H9 (cell line): Measurements from ENCODE around the gene CAPN8. TPM values are rescaled to one million over a fixed set of nuclear protein-coding genes. Genes with fewer than 3 reads are reported as not detected.

Experiments
- DNase-seq: peaks from one replicate; pipeline ENCODE4 v3.0.0-alpha.2; 2017
- H2AFZ ChIP-seq: one replicate; pipeline ENCODE4 v1.6.1; 2013; ENCODE audit warnings: mild to moderate bottlenecking, low read length, control low read depth, moderate library complexity
- H2AK5ac ChIP-seq: 2 replicates; pipeline ENCODE4 v1.6.1; 2013; ENCODE audit warnings: low read length, control low read depth, mixed read lengths; ENCODE audit not compliant: insufficient read length
- H2BK120ac ChIP-seq: one replicate; pipeline ENCODE4 v1.6.1; 2013; ENCODE audit warnings: low read depth, mild to moderate bottlenecking, low read length, control low read depth, inconsistent platforms; ENCODE audit not compliant: poor library complexity, severe bottlenecking
- H2BK12ac ChIP-seq: 2 replicates; pipeline ENCODE4 v1.6.1; 2013; ENCODE audit warnings: low read length, control low read depth, mixed read lengths, low read depth; ENCODE audit not compliant: insufficient read length
- H2BK15ac ChIP-seq: 2 replicates; pipeline ENCODE4 v1.6.1; 2013; ENCODE audit warnings: low read depth, low read length, control low read depth
- H2BK20ac ChIP-seq: one replicate; pipeline ENCODE4 v1.6.1; 2013; ENCODE audit warnings: low read depth, mild to moderate bottlenecking, low read length, control low read depth, inconsistent platforms; ENCODE audit not compliant: poor library complexity, severe bottlenecking
- H2BK5ac ChIP-seq: 2 replicates; pipeline ENCODE4 v1.6.1; 2013; ENCODE audit warnings: low read length, control low read depth, mixed read lengths; ENCODE audit not compliant: insufficient read length
- H3K14ac ChIP-seq: 2 replicates; pipeline ENCODE4 v1.6.1; 2013; ENCODE audit warnings: low read length, control low read depth; ENCODE audit not compliant: insufficient read depth
- H3K18ac ChIP-seq: 2 replicates; pipeline ENCODE4 v1.6.1; 2013; ENCODE audit warnings: low read depth, mild to moderate bottlenecking, mixed read lengths, low read length, control low read depth; ENCODE audit not compliant: insufficient read length
- H3K23ac ChIP-seq: 2 replicates; pipeline ENCODE4 v1.6.1; 2013; ENCODE audit warnings: low read length, control low read depth, mixed read lengths, low read depth; ENCODE audit not compliant: insufficient read length
- H3K23me2 ChIP-seq: 2 replicates; pipeline ENCODE4 v1.6.1; 2013; ENCODE audit warnings: low read depth, mild to moderate bottlenecking, mixed read lengths, low read length, control low read depth; ENCODE audit not compliant: insufficient read length, poor library complexity, severe bottlenecking
- H3K27ac ChIP-seq: 2 replicates; pipeline ENCODE4 v1.5.1; 2013; ENCODE audit warnings: low read length, control low read depth, mixed read lengths, low read depth; ENCODE audit not compliant: insufficient read length
- H3K27me3 ChIP-seq: 2 replicates; pipeline ENCODE4 v1.6.1; 2013; ENCODE audit warnings: low read length, control low read depth, inconsistent platforms; ENCODE audit not compliant: insufficient read depth
- H3K4ac ChIP-seq: 2 replicates; pipeline ENCODE4 v1.6.1; 2013; ENCODE audit warnings: low read depth, mild to moderate bottlenecking, control low read depth, inconsistent platforms, low read length, moderate library complexity
- H3K4me1 ChIP-seq: 2 replicates; pipeline ENCODE4 v1.6.1; 2013; ENCODE audit warnings: low read length, control low read depth, inconsistent platforms; ENCODE audit not compliant: insufficient read depth
- H3K4me2 ChIP-seq: 2 replicates; pipeline ENCODE4 v1.6.1; 2013; ENCODE audit warnings: low read length, control low read depth, mixed read lengths; ENCODE audit not compliant: insufficient read length, insufficient read depth
- H3K56ac ChIP-seq: 2 replicates; pipeline ENCODE4 v1.6.1; 2013; ENCODE audit warnings: low read depth, mild to moderate bottlenecking, mixed read lengths, low read length, control low read depth; ENCODE audit not compliant: insufficient read length
- H3K79me1 ChIP-seq: 2 replicates; pipeline ENCODE4 v1.6.1; 2013; ENCODE audit warnings: low read depth, mild to moderate bottlenecking, moderate library complexity, low read length, control low read depth, inconsistent platforms; ENCODE audit not compliant: insufficient read depth, poor library complexity, severe bottlenecking
- H3K79me2 ChIP-seq: 2 replicates; pipeline ENCODE4 v1.6.1; 2013; ENCODE audit warnings: low read length, control low read depth, inconsistent platforms; ENCODE audit not compliant: insufficient read depth
- H3K9ac ChIP-seq: 2 replicates; pipeline ENCODE4 v1.6.1; 2013; ENCODE audit warnings: low read length, control low read depth, mixed read lengths; ENCODE audit not compliant: insufficient read length; ENCODE audit errors: extremely low read depth
- H3K9me3 ChIP-seq: one replicate; pipeline ENCODE4 v1.6.1; 2013; ENCODE audit warnings: low read depth, low read length, inconsistent platforms; ENCODE audit not compliant: control insufficient read depth
- H3T11ph ChIP-seq: one replicate; pipeline ENCODE4 v1.6.1; 2013; ENCODE audit warnings: mild to moderate bottlenecking, low read length, control low read depth, inconsistent platforms
- H4K20me1 ChIP-seq: one replicate; pipeline ENCODE4 v1.6.1; 2013; ENCODE audit not compliant: control insufficient read depth, insufficient read length, insufficient read depth
- H4K5ac ChIP-seq: 2 replicates; pipeline ENCODE4 v1.6.1; 2013; ENCODE audit warnings: low read depth, mild to moderate bottlenecking, mixed read lengths, low read length, control low read depth; ENCODE audit not compliant: insufficient read length
- H4K8ac ChIP-seq: replicated peaks from 2 replicates; pipeline ENCODE4 v1.6.1; 2013; ENCODE audit warnings: low read length, control low read depth, mixed read lengths, low read depth; ENCODE audit not compliant: insufficient read length
- H4K91ac ChIP-seq: 2 replicates; pipeline ENCODE4 v1.6.1; 2013; ENCODE audit warnings: low read depth, mild to moderate bottlenecking, moderate library complexity, mixed read lengths, low read length, control low read depth; ENCODE audit not compliant: insufficient read length
- H3K27ac Mint-ChIP-seq, 3 experiments: 2 replicates in 2 of 3; 3 replicates in 1 of 3; pipeline ENCODE4 v1.8.0; 2020 to 2021; ENCODE audit warnings: mixed read lengths in 3 of 3, mild to moderate bottlenecking in 1 of 3, moderate library complexity in 1 of 3
- H3K27me3 Mint-ChIP-seq: 2 replicates; pipeline ENCODE4 v1.8.0; 2021; ENCODE audit warnings: low read depth, mild to moderate bottlenecking, moderate library complexity, mixed read lengths
- H3K36me3 Mint-ChIP-seq, 3 experiments: 2 replicates in 2 of 3; 3 replicates in 1 of 3; pipeline ENCODE4 v1.8.0; 2020 to 2021; ENCODE audit warnings: low read depth in 3 of 3, mixed read lengths in 3 of 3; ENCODE audit not compliant: insufficient read depth in 1 of 3
- H3K4me1 Mint-ChIP-seq, 2 experiments: 2 replicates each; pipeline ENCODE4 v1.8.0; 2020; ENCODE audit warnings: mixed read lengths in 2 of 2
- H3K4me3 Mint-ChIP-seq, 2 experiments: 2 replicates in 1 of 2; 3 replicates in 1 of 2; pipeline ENCODE4 v1.8.0; 2020 to 2021; ENCODE audit warnings: mild to moderate bottlenecking in 2 of 2, mixed read lengths in 2 of 2, moderate library complexity in 1 of 2
- H3K9me3 Mint-ChIP-seq, 2 experiments: 2 replicates in 1 of 2; 3 replicates in 1 of 2; pipeline ENCODE4 v1.8.0; 2020; ENCODE audit warnings: mild to moderate bottlenecking in 2 of 2, mixed read lengths in 2 of 2, moderate library complexity in 1 of 2
- CTCF ChIP-seq: fragments of 200-600 bp; sonication (generic); conservative IDR thresholded peaks from 3 replicates; pipeline ENCODE4 v1.8.0; 2021; ENCODE audit warnings: antibody characterized with exemption, mild to moderate bottlenecking
- WGBS: extraction: QIAGEN DNeasy Blood & Tissue Kit; methylation state at CpG from one replicate; pipeline ENCODE4 v1.1.7; 2013; ENCODE audit warnings: missing lambda C conversion rate, low lambda C conversion rate, mixed read lengths; ENCODE audit not compliant: insufficient read length; ENCODE audit errors: extremely low coverage; 5-methylcytosine and 5-hydroxymethylcytosine counted together
- total RNA-seq: library from RNA; stranded (reverse); gene quantifications from 2 replicates; pipeline ENCODE4 v1.2.1, GENCODE V29; 2021

Gene CAPN8
- total RNA-seq, 1 experiment from 2014 or later, result not detected

GRCh38 chr1:223553957-223554356 lies 111.5 kb downstream of the CAPN8 start:
- H3K14ac ChIP-seq, result no peak overlapping the region
- H4K91ac ChIP-seq, result no peak overlapping the region
- H3K56ac ChIP-seq, result no peak overlapping the region
- H3K18ac ChIP-seq, result no peak overlapping the region
- H2BK20ac ChIP-seq, result no peak overlapping the region
- no peak overlapping the region for H2BK120ac ChIP-seq
- no peak overlapping the region for H3K27ac Mint-ChIP-seq
- H3K27ac ChIP-seq, result no peak overlapping the region
- no peak overlapping the region for H4K8ac ChIP-seq
- H4K20me1 ChIP-seq, result no peaks in the 10 kb centered on the region
- no peak overlapping the region for H2AK5ac ChIP-seq
- H3K79me2 ChIP-seq, result no peaks in the 10 kb centered on the region
- H2BK15ac ChIP-seq, result no peak overlapping the region
- no peaks in the 10 kb centered on the region; a peak in 1 of 7 replicates for H3K36me3 Mint-ChIP-seq
- H2BK12ac ChIP-seq, result no peak overlapping the region
- H2BK5ac ChIP-seq, result no peak overlapping the region
- no peak for TF ChIP-seq CTCF
- no peaks in the 10 kb centered on the region for H3K23me2 ChIP-seq
- no peaks in the 10 kb centered on the region for H3K9me3 ChIP-seq
- WGBS, result no CpG with 5 or more reads among the region's 3 CpGs
- H3K9ac ChIP-seq, result no peak overlapping the region
- H3K4me1 ChIP-seq, result no peaks in the 10 kb centered on the region
- no peak overlapping the region for H3T11ph ChIP-seq
- H4K5ac ChIP-seq, result no peak overlapping the region
- no peaks in the 10 kb centered on the region for H3K79me1 ChIP-seq
- no peak overlapping the region for H3K4ac ChIP-seq
- peaks cover 3% of the 10 kb centered on the region; the same call in 1 of the 2 replicates for H3K27me3 Mint-ChIP-seq
- H2AFZ ChIP-seq, result no peak overlapping the region
- peaks cover 0 to 5% of the 10 kb centered on the region in 2 experiments; a peak in 2 of 4 replicates for H3K4me1 Mint-ChIP-seq
- H3K23ac ChIP-seq, result no peak overlapping the region
- H3K4me3 Mint-ChIP-seq, result no peak overlapping the region
- no peak for DNase-seq
- no peaks in the 10 kb centered on the region for H3K9me3 Mint-ChIP-seq
- H3K4me2 ChIP-seq, result no peak overlapping the region
- H3K27me3 ChIP-seq, result no peaks in the 10 kb centered on the region
